Measurements from ENCODE around the gene ADGRG6. TPM values are rescaled to one million over a fixed set of nuclear protein-coding genes. Genes with fewer than 3 reads are reported as not detected.

The ADGRG6 gene
- total and polyA plus RNA-seq, 9 of the 15 experiments (the other 6 are each of a cell fraction or from before 2014, with no cell fraction given): under 0.01 to 0.11 (median 0.05) TPM; not detected in 5

- Histone ChIP-seq H3K79me2 (ENCODE audit: control insufficient read depth, insufficient read depth, low read length) (no peaks in the 10 kb centered on the region), H3K4me2 (ENCODE audit: insufficient read depth, low read length) (no peak overlapping the region), H3K9me3 (replicated peaks; ENCODE audit: control insufficient read depth, insufficient read depth, low read depth, low read length) (no peaks in the 10 kb centered on the region), H3K9me1 (ENCODE audit: control insufficient read depth, insufficient read depth, low read length) (no peaks in the 10 kb centered on the region), H2AFZ (ENCODE audit: low read depth, low read length) (no peak overlapping the region), H3K36me3 (ENCODE audit: control insufficient read depth, insufficient read depth, low read length) (no peaks in the 10 kb centered on the region), H3K27ac (ENCODE audit: extremely low read depth, low read depth, low read length) (no peak overlapping the region), H3K9ac (ENCODE audit: insufficient read depth in 1 of 2, low read depth in 2 of 2, low read length in 2 of 2) (no peak overlapping the region), H4K20me1 (replicated peaks; ENCODE audit: control insufficient read depth, insufficient read depth, low read length) (no peaks in the 10 kb centered on the region), H3K27me3 (ENCODE audit: control insufficient read depth in 2 of 2, insufficient read depth in 2 of 2, low read length in 2 of 2) (no peaks in the 10 kb centered on the region), H3K4me1 (replicated peaks in 1 of 2; ENCODE audit: control insufficient read depth in 2 of 2, insufficient read depth in 2 of 2, low read length in 2 of 2) (no peaks in the 10 kb centered on the region), H3K4me3 (no peak overlapping the region)
- intact Hi-C loops (cut with micrococcal nuclease) (no loop called here), in situ Hi-C loops (cut with MboI) (no loop called here)
- FAIRE-seq (no peak), DNase-seq (ENCODE audit: extremely low read depth in 1 of 4, low spot score in 3 of 4) (no peak), ATAC-seq (no peak)
- CTCF ChIA-PET (ENCODE audit: low intra/inter-chr PET ratio): interaction anchor here (0.7 kb wide), 1 partner anchor 36 kb away, joined by 3 read pairs; no protein-coding TSS in a partner anchor
- BruUV-seq (replicated peaks): no TSS peak
- no peak for TF ChIP-seq TBL1XR1 (IDR thresholded peaks at IDR 0.05; ENCODE audit: low read length in 2 of 2)
- TF ChIP-seq GATAD2B (IDR thresholded peaks at IDR 0.05; ENCODE audit: borderline replicate concordance): no peak
- TF ChIP-seq CHD7 (IDR thresholded peaks at IDR 0.05; ENCODE audit: low read depth, low read length): no peak
- no peak for TF ChIP-seq ZNF830 (CRISPR knock-in tag; IDR thresholded peaks at IDR 0.05)
- TF ChIP-seq RBM15 (IDR thresholded peaks at IDR 0.05; ENCODE audit: insufficient read depth, low read length): no peak
- no peak for TF ChIP-seq CBFA2T3 (IDR thresholded peaks at IDR 0.05)
- TF ChIP-seq RCOR1 (IDR thresholded peaks at IDR 0.05; ENCODE audit: borderline replicate concordance in 1 of 2, low read depth in 2 of 2, low read length in 2 of 2): no peak
- TF ChIP-seq RBM22 (IDR thresholded peaks at IDR 0.05; ENCODE audit: low read depth, low read length, poor library complexity, severe bottlenecking): no peak
- no peak for TF ChIP-seq DLX4 (CRISPR knock-in tag; IDR thresholded peaks at IDR 0.05)
- TF ChIP-seq ZSCAN32 (CRISPR knock-in tag; IDR thresholded peaks at IDR 0.05): no peak
- no peak for TF ChIP-seq CBFB (CRISPR knock-in tag; IDR thresholded peaks at IDR 0.05)
- TF ChIP-seq ZFP1 (CRISPR knock-in tag; IDR thresholded peaks at IDR 0.05): no peak
- POLR2A ChIA-PET: no interaction called here
- 0% methylated on average over 2 of the region's 2 CpGs for WGBS (ENCODE audit: insufficient coverage, low coverage, missing lambda C conversion rate)
Measured at GRCh38 chr6:142333431-142333830, 31.6 kb downstream of the ADGRG6 start.
